Stimulated activated CD8-positive, alpha-beta memory T cell treated with anti-CD3 and anti-CD28 coated beads, Interleukin-15, amount 100 ng/mL, for 4 hours (primary cell): Measurements from ENCODE around the gene SLC13A5.

ENCODE experiments used
- DNase-seq, 2 donors: peaks; one replicate each; pipeline ENCODE4 v3.0.0-alpha.2; 2020; ENCODE audit warnings: low read depth in 2 of 2

SLC13A5 gene

DNA sequence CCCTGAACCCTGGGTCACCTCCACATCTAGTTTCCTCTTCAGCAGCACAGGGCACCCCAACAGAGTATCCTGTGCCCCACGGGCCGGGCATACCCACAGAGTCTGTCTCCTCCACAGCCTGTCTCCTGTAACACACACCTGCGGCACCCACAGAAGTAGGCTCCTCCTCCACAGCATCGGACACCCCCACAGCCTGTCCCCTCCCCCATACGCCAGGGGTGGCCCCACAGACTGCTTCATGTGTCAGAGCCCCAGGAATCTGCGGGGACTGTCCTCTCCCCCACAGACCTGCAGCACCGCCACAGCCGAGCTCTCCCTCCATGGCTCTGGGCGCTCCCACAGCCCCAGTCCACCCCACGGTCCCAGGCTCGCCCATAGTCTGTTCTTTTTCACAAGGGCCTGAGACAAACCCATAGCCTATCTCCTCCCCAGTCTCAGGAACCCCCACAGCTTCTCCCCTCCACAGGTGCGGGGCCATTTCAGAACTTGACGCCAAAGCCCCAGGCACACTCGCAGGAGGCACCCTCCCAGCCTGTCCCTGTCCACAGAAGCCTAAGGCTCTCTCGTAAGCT, 74.1 kb downstream of the SLC13A5 start:
- no peak for DNase-seq

DNA sequence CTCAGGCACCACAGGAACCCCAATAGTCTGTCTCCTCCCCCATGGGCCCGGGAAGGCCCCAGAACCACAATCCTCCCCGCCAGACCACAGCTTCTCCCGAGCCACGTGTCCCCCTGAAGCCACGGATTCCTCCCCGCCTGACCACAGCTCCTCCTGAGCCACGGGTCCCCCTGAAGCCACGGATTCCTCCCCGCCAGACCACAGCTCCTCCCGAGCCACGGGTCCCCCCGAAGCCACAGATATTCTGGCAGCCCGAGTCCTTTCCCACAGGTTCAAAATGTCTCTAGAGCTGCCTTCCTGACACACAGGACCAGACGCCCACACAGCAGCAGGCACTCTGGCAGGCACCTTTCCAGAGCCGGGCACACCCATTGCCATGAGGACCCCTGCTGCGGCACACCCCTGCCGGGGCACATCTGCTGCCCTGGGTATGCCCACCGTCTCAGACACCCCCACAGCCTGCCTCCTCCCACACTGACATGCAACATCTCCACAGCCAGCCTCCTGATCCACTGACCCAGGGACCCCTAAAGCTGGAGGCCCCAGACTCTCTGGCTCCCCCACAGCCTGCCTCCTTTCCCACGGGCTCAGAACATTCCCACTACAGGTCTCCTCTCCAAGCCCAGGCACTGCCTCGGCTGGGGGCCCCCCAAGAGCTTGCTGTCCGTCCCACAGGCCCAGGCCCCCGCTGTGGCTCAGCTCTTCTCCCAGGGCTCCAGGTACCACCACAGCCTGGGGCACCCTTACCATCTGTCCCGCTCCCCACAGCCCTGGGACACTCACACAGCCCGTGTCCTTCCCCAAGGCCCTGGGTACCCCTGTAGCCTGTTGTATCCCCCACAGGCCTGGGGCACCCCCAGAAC, 74.9 kb downstream of the SLC13A5 start:
- DNase-seq, result no peak

DNA sequence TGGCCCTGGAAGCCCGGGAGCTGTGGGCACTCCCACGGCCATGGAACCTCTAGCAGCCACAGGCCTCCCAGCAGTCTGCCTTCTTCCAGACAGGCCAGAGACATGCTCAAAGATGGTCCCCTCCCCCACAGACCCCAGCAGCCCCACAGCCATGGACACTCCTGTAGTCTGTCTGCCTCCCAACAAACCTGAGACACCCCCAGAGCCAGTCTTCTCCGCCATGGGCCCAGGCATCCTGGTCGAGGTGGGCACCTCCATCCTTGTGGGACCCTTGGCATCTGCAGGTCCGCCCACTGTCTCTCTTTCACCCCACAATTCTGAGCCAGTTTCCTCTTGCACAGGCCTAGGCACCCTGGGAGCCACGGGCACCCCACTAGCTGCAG, 75.7 kb downstream of the SLC13A5 start:
- DNase-seq, result no peak

DNA sequence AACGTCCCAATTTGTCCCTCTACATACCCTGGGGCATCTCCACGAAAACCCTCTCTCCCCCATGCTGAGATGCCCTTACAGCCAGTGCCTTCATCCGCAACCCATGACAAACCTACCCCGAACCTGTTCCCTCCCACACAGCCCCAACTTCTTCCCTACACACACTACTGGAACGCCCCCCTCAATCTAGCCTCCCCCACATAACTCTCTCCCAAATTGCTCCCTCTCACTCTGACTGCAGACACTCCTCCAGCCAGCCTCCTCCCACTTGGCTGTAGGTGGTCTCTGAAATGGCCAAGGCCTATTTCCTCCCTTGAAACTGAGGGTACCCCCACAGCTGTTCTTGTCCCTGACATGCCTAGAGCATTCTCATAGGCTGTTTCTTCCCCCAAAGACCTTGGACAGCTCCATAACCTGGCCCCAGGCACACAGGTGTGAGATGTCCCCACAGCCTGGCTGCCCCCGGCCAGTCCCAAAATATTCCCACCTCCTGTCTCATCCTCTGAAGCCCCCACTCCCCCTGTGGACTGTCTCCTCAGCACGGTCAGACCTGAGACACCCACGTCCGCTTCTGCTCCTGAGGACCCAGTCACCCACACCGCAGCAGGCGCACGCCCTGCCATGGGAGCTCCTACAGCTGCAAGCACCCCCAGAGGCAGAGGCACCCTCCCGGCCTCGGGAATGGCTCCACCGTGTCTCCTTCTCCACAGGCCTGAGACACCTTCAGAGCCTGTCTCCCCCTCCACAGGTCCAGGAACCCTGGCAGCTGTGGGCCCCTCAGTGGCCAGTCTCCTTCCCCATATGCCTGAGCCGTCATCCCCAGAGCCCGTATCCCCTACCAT, 76.3 kb downstream of the SLC13A5 start:
- no peak for DNase-seq

DNA sequence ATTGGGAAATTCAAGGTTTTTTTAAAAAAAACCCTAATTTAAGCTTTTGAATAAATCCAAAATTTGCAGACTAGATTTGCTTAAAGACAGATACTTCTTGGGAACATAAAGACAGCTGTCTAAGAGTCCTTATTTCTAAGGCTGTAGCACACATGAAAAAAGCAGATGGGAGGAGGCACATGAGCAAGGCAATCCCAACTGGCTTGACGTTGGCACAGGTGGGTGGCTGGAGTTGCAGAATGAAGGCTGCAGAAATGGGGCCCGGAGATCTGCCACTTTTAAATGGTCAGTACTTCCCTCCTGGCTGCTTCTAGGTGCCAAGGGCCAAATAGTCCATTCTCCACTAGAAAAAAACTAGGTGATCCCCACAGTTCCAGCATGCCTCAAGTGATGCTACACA, 77.1 kb downstream of the SLC13A5 start:
- DNase-seq, result no peak
